ENCODE results near the gene UCK2. TPM values are rescaled to one million over a fixed set of nuclear protein-coding genes. Genes with fewer than 3 reads are reported as not detected.

The UCK2 gene
- total RNA-seq, 4 donors from 2014 or later, result 40.3 to 47.8 (median 42.2) TPM

- no peak for DNase-seq (ENCODE audit: low spot score in 2 of 2)
- TF ChIP-seq CTCF (IDR thresholded peaks at IDR 0.05) (no peak), POLR2A (IDR thresholded peaks at IDR 0.05) (no peak)
- WGBS, 2 donors, result 97 to 100% methylated on average over 3 of the region's 3 CpGs
- H3K4me3 ChIP-seq (ENCODE audit: low read depth, poor library complexity, severe bottlenecking), result no peak overlapping the region
- intact Hi-C loops (cut with DNase I; ENCODE audit: low total_unique reads), result no loop called here
These were observed 3.7 kb downstream of the UCK2 start for GRCh38 chr1:165831146-165831545.

GRCh38 chr1:165832902-165833301 is 5.5 kb downstream of the UCK2 start:
- no peak overlapping the region for H3K4me3 ChIP-seq (ENCODE audit: low read depth, poor library complexity, severe bottlenecking)
- no peak for TF ChIP-seq POLR2A (IDR thresholded peaks at IDR 0.05)
- no peak for TF ChIP-seq CTCF (IDR thresholded peaks at IDR 0.05)
- no peak for DNase-seq (ENCODE audit: low spot score in 2 of 2)
- intact Hi-C loops (cut with DNase I; ENCODE audit: low total_unique reads), result no loop called here
- 85 to 88% methylated on average over 9 of the region's 9 CpGs for WGBS, 2 donors

- WGBS, 2 donors, result 63 to 82% methylated on average over 2 of the region's 2 CpGs
- DNase-seq (ENCODE audit: low spot score in 2 of 2), result no peak
- H3K4me3 ChIP-seq (ENCODE audit: low read depth, poor library complexity, severe bottlenecking), result no peak overlapping the region
- intact Hi-C loops (cut with DNase I; ENCODE audit: low total_unique reads), result no loop called here
- TF ChIP-seq POLR2A (IDR thresholded peaks at IDR 0.05), result no peak
- TF ChIP-seq CTCF (IDR thresholded peaks at IDR 0.05), result no peak
These were observed 5.9 kb downstream of the UCK2 start for GRCh38 chr1:165833358-165833757.

- DNase-seq (ENCODE audit: low spot score in 2 of 2), result no peak
- H3K4me3 ChIP-seq (ENCODE audit: low read depth, poor library complexity, severe bottlenecking), result no peak overlapping the region
- intact Hi-C loops (cut with DNase I; ENCODE audit: low total_unique reads), result no loop called here
- 90 to 96% methylated on average over 1 of the region's 1 CpG for WGBS, 2 donors
- TF ChIP-seq CTCF (IDR thresholded peaks at IDR 0.05) (no peak), POLR2A (IDR thresholded peaks at IDR 0.05) (no peak)
These were observed 6.8 kb downstream of the UCK2 start for GRCh38 chr1:165834229-165834628.

DNA sequence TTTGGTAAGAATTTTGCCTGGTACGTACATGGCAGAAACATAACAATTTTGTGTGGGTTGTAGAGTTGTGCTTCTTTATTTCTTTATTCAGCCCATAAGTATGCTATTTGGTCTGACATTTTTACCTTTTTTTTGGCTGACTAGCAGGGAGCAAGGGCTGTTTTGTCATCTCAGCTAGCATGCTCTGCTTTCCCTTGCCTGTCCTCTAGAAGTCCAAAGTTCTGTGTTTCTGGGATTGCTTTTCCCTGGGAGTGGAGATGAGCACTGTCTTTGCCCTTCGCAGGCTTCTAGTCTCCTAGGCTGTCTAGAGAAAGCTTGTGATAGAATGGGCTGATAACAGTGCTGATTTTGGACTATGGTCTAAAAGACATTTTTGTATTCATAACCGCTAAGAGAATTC is 7.5 kb downstream of the UCK2 start:
- no peak overlapping the region for H3K4me3 ChIP-seq (ENCODE audit: low read depth, poor library complexity, severe bottlenecking)
- TF ChIP-seq CTCF (IDR thresholded peaks at IDR 0.05) (no peak), POLR2A (IDR thresholded peaks at IDR 0.05) (no peak)
- intact Hi-C loops (cut with DNase I; ENCODE audit: low total_unique reads), result no loop called here
- 94 to 97% methylated on average over 3 of the region's 3 CpGs for WGBS, 2 donors
- no peak for DNase-seq (ENCODE audit: low spot score in 2 of 2)

- TF ChIP-seq CTCF (IDR thresholded peaks at IDR 0.05) (no peak), POLR2A (IDR thresholded peaks at IDR 0.05) (no peak)
- intact Hi-C loops (cut with DNase I; ENCODE audit: low total_unique reads), result no loop called here
- H3K4me3 ChIP-seq (ENCODE audit: low read depth, poor library complexity, severe bottlenecking), result no peak overlapping the region
- whole genome bisulfite sequencing, 2 donors, result 68 to 83% methylated on average over 6 of the region's 6 CpGs
- DNase-seq (ENCODE audit: low spot score in 2 of 2), result no peak
These were observed 9.5 kb downstream of the UCK2 start for GRCh38 chr1:165836664-165837482.
